NCI-H1048 (cell line): ENCODE measurements around the gene DLL1.

Experiments used
- DNase-seq: peaks from one replicate; lab custom pipeline; 2025; lab: John Stamatoyannopoulos, UW

DLL1 gene

GRCh38 chr6:170294813-170295509 lies 4.1 kb upstream of the DLL1 start:
- DNase-seq, result no peak

- DNase-seq, result no peak
Measured at GRCh38 chr6:170294298-170294730, 3.4 kb upstream of the DLL1 start.

DNA sequence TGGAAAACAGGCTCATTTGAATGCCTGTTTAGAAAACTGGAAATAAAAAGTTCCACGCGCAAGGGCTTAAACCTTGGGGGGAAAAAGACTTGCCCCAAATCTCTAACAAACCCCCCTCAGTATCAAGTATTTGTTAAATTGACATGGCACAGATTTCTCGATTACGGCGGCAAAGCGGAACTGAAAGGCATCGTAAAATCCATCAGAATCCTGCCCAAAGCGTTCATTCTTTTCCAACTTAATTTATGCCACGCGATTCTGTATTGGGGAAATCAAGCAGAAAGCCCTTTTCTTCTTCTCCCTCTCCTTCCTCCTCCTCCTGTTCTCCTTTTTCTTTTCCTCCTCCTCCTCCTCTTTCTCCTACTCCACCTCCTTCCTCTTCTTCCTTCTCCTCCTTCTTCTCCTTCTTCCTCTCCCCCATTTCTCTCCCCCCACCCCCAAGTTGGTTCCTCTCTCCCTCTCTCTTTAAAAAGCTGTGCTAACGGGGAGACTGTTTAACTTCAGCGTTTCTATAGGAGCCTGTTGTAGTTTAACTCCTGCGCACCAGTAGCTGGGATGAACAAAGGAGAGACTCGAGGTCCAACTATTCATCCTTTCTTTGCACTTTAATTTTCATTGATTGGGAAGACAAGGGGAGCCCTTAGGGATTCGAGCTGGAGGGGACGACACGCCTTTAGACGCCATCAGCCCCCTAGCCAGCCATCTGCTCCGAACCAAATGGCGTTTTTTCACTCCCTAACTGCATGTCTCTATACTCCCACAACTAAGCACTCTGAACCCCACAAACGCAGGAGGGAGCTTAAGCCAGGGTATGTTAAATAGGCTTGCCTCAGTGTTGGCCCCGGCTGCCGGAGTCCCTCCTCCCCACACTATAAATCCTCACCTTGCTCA lies 2.7 kb upstream of the DLL1 start:
- DNase-seq, result no peak

- DNase-seq, result no peak
Measured at GRCh38 chr6:170292407-170293158, 1.7 kb upstream of the DLL1 start.

GRCh38 chr6:170292111-170292406 lies 1.2 kb upstream of the DLL1 start:
- no peak for DNase-seq

DNA sequence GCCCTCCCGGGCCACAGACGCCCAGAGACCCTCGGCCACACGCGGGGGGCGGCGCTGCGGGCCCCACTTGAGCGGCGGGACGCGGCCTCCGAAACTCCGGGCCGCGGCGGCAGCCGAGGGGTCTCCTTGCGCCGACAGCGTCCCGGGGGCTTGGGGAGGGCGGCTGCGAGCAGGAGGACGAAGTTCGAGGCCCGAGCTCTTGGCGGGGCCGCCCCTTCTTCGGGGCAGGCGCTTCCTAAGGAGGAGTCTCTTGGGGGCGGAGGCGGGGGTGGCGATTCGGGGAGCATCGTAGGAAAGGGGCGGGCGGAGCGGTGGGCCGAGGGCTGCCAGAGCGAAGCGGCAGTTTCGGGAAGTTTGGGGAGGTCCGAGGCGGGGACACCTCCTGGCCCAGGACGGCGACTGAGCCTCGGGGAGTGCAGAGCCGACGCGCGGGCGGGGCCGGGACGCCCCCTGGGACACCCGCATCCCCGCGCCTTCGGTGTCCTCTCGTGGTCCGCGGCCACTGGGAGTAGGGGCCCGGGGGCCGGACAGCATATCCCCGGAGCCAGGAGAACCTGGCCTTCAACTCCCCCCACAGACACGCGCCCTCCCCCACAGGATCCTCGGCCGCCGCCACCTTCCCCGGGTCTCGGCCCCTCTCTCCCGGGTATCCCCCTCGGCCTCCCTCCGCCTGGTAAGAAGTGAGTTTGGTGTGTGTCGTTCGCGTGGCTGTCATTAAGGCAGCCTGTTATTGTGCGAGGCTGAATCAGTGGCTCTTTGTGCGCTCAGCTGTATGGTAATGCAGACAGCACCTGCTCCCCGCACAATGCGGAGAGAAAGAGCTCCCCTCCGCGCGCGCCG lies 613 bp upstream of the DLL1 start:
- DNase-seq, result no peak

DNA sequence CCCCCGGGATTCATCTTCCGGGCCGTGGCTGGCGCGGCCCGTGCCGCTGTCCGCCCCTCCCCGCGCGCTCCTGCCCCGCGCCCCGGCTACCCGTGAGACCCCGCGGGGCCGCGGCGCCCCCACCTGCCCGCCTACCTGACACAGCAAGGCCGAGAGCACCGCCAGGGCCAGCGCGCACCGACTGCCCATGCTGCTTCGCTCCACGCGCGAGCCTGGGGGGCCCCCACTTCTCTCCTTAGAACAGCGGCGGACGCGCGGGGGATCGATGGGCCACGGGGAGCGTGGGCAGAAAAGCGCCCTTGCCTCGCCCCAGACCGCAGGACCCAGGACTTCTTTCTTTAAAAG lies 955 bp downstream of the DLL1 start:
- DNase-seq, result no peak

- no peak for DNase-seq
Measured at GRCh38 chr6:170289180-170289931, 1.5 kb downstream of the DLL1 start.

- no peak for DNase-seq
Measured at GRCh38 chr6:170288852-170289179, 2.1 kb downstream of the DLL1 start.

GRCh38 chr6:170288091-170288631 lies 2.7 kb downstream of the DLL1 start:
- DNase-seq, result no peak

GRCh38 chr6:170287371-170287876 lies 3.5 kb downstream of the DLL1 start:
- no peak for DNase-seq

DNA sequence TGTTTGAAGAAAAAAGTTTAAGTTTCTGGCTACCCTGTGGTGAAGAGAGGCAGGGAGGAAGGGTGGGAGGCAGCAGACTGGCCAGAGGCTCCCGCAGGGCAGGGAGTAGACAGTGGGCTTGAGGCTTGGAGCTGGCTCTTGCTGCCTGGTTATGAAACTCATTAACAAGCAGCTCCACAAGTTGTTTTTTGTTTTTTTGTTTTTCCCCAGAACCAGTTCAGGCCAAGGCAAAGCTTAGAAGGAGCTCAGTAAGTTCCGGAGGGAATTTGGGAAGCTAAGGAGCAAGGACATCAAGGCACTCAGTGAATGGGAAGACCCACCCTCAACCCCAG lies 4.0 kb downstream of the DLL1 start:
- DNase-seq, result no peak

DNA sequence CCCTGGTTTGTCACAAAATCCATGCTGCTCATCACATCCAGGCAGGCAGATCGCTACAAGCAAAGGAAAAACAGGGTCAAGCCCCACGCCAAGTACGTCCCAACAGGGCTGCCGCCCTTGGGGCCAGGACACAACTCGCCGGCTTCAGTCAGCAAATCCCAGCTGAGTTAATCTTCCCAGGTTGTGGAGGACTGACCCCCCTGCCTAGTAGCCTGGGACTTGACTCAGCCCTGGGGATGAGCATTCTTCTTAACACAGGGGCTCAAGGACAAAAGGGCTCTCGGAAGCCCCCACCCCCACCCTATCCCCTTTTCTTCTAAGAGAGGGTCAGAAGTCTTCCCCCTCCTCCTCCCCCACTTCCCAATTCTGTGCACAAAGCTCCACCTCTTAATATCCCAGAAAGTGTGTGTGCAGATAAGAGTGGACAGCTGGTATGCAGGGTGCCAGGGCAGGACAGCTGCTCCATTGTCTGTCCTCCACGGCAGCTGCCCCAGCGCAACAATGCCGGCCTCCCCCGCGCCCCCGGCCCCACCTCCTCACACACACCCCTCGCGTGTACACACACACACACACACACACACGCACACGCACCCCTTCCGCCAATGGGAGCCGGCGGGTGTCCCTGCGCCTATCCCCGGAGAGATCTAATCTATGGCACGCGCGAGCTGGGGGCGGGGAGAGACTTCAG lies 4.5 kb downstream of the DLL1 start:
- DNase-seq, result no peak

DNA sequence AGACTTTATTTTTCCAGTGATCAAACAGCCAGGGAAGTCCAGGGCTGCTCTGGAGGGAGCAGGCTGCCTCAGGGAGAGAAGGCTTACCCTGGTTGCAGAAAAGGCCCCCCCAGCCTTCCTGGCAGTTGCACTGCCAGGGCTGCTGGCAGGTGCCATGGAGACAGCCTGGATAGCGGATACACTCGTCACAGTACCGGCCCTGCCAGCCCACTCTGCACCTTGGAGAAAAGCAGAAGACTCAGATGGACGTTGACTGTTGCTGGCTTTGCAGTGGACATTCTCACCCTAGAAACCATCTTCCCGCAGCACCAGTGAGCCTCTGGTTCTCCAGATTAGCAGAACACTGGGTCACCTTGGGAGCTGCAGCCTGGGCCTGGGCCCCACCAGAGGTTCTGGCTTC lies 5.4 kb downstream of the DLL1 start:
- no peak for DNase-seq

DNA sequence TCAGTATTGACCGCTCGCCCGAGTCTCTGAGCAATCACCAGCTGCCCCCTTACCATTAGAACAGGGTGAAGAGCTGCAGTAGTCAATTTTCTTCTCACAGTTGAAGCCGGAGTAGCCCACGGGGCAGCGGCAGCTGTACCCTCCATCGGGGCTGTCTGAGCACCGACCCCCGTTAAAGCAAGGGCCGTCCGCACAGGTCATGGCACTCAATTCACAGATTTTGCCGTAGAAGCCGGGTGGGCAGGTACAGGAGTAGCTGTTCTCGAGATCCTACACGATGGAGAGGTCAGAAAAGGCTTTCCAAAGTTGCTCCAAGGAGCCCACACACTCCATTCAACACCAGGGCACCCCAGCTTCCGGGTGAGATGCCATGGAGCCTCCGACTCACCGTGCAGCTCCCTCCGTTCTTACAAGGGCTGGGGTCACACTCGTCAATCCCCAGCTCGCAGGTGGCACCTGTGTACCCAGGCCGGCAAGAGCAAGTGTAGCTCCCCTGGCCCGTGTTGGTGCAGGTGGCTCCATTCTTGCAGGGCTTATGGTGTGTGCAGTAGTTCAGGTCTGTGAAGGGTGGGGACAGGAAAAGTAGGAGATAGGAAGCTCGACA lies 5.9 kb downstream of the DLL1 start:
- DNase-seq, result no peak

- no peak for DNase-seq
Measured at GRCh38 chr6:170284126-170284773, 6.6 kb downstream of the DLL1 start.

GRCh38 chr6:170283212-170284081 lies 7.4 kb downstream of the DLL1 start:
- no peak for DNase-seq

- DNase-seq, result no peak
Measured at GRCh38 chr6:170282512-170283158, 8.2 kb downstream of the DLL1 start.
